Testis (tissue), 3 donors: ENCODE measurements around the gene CST11. TPM values are rescaled to one million over a fixed set of nuclear protein-coding genes. Genes with fewer than 3 reads are reported as not detected.

Experiments
- DNase-seq: peaks from one replicate; pipeline ENCODE4 v3.0.0-alpha.2; 2019
- H3K27ac ChIP-seq, 2 donors: fragments of 200-600 bp; sonication (generic); one replicate each; pipeline ENCODE4 v1.5.1; 2019
- H3K27me3 ChIP-seq: fragments of 200-600 bp; sonication (generic); one replicate; pipeline ENCODE4 v1.5.1; 2019
- H3K36me3 ChIP-seq: fragments of 200-600 bp; sonication (generic); one replicate; pipeline ENCODE4 v1.5.1; 2017; ENCODE audit warnings: low read depth; ENCODE audit errors: missing control alignments
- H3K4me1 ChIP-seq: fragments of 200-600 bp; sonication (generic); one replicate; pipeline ENCODE4 v1.5.1; 2019
- H3K4me3 ChIP-seq, 2 donors: fragments of 200-600 bp; sonication (generic); one replicate each; pipeline ENCODE4 v1.5.1; 2017 to 2019
- H3K9me3 ChIP-seq: fragments of 200-600 bp; sonication (generic); one replicate; pipeline ENCODE4 v1.5.1; 2017
- CTCF ChIP-seq, 3 experiments: fragments of 450-650 bp in 2 of 3; fragments of 200-600 bp in 1 of 3; sonication (generic) in 1 of 3; IDR thresholded peaks; one replicate each; pipeline ENCODE4 v1.5.1; 2016 to 2019; ENCODE audit warnings: antibody characterized with exemption in 3 of 3, mild to moderate bottlenecking in 2 of 3, moderate library complexity in 1 of 3
- POLR2A ChIP-seq: fragments of 450-650 bp; IDR thresholded peaks from one replicate; pipeline ENCODE4 v1.6.1; 2017; ENCODE audit warnings: antibody characterized with exemption, mild to moderate bottlenecking, moderate library complexity
- WGBS, 2 donors: methylation state at CpG; one replicate each; pipeline ENCODE4 v1.1.5; 2018; 5-methylcytosine and 5-hydroxymethylcytosine counted together
- intact Hi-C: fragments of 100-400 bp; cut with DNase I; formaldehyde crosslinking; loops from one replicate; pipeline ENCODE4 v1.15.1; 2023; ENCODE audit warnings: low total_unique reads
- polyA plus RNA-seq: library from polyadenylated mRNA; stranded (reverse); fragments of 350-450 nt; fragmentation: Illumina TruSeq; extraction: RNeasy Lipid Tissue Mini Kit (QIAGEN cat#74804); gene quantifications from one replicate; pipeline ENCODE4 v1.2.3, GENCODE V29; 2014; ENCODE audit warnings: low read depth, low replicate concordance; ENCODE audit not compliant: insufficient read depth
- total RNA-seq, 2 donors: library from RNA; depleted of rRNA; stranded (reverse); fragments of >200 nt; gene quantifications; one replicate each; pipeline ENCODE4 v1.2.3, GENCODE V29; 2016

CST11 gene
- total and polyA plus RNA-seq, 3 donors from 2014 or later, result not detected

GRCh38 chr20:23408957-23409356 lies 43.7 kb downstream of the CST11 start:
- WGBS, 2 donors, result 27 to 59% methylated on average over 2 of the region's 2 CpGs
- Histone ChIP-seq H3K27me3 (no peaks in the 10 kb centered on the region), H3K4me1 (peaks cover 56% of the 10 kb centered on the region), H3K4me3 (no peak overlapping the region), H3K36me3 (no peaks in the 10 kb centered on the region), H3K9me3 (no peaks in the 10 kb centered on the region), H3K27ac (peak overlapping the region; percentile 71 to 83)
- DNase-seq, result peak; percentile 60
- no peak for TF ChIP-seq POLR2A
- intact Hi-C loops, result no loop called here

GRCh38 chr20:23407781-23408464 lies 44.8 kb downstream of the CST11 start:
- intact Hi-C loops, result no loop called here
- 52 to 56% methylated on average over 2 of the region's 2 CpGs for WGBS, 2 donors
- peak overlapping the region; percentile 71 to 83 for H3K27ac ChIP-seq

GRCh38 chr20:23406880-23407279 lies 45.8 kb downstream of the CST11 start:
- WGBS, 2 donors, result 71 to 94% methylated on average over 1 of the region's 1 CpG
- intact Hi-C loops, result no loop called here

More at GRCh38 chr20:23407781-23408464, 44.8 kb downstream of the CST11 start:
- no peak overlapping the region for H3K4me3 ChIP-seq
- TF ChIP-seq POLR2A (no peak), CTCF (IDR thresholded peaks at IDR 0.05) (no peak)
- no peaks in the 10 kb centered on the region for H3K27me3 ChIP-seq
- H3K9me3 ChIP-seq, result no peaks in the 10 kb centered on the region
- no peak for DNase-seq
- H3K4me1 ChIP-seq, result peaks cover 66% of the 10 kb centered on the region
- no peaks in the 10 kb centered on the region for H3K36me3 ChIP-seq

GRCh38 chr20:23404196-23404595 lies 48.5 kb downstream of the CST11 start:
- 53 to 59% methylated on average over 3 of the region's 3 CpGs for WGBS, 2 donors
- no peak for DNase-seq
- Histone ChIP-seq H3K4me3 (no peak overlapping the region), H3K27ac (no peak overlapping the region), H3K4me1 (peaks cover 74% of the 10 kb centered on the region), H3K27me3 (no peaks in the 10 kb centered on the region), H3K9me3 (no peaks in the 10 kb centered on the region), H3K36me3 (no peaks in the 10 kb centered on the region)
- TF ChIP-seq POLR2A (no peak), CTCF (IDR thresholded peaks at IDR 0.05) (no peak)
- intact Hi-C loops, result no loop called here

More at GRCh38 chr20:23406880-23407279, 45.8 kb downstream of the CST11 start:
- Histone ChIP-seq H3K36me3 (no peaks in the 10 kb centered on the region), H3K4me1 (peaks cover 75% of the 10 kb centered on the region), H3K27ac (peak overlapping the region; percentile 32 to 83), H3K27me3 (no peaks in the 10 kb centered on the region), H3K4me3 (no peak overlapping the region), H3K9me3 (no peaks in the 10 kb centered on the region)
- no peak for DNase-seq
- no peak for TF ChIP-seq CTCF (IDR thresholded peaks at IDR 0.05)
- TF ChIP-seq POLR2A, result no peak

GRCh38 chr20:23403751-23404150 lies 48.9 kb downstream of the CST11 start:
- Histone ChIP-seq H3K4me1 (peaks cover 69% of the 10 kb centered on the region), H3K4me3 (no peak overlapping the region), H3K27ac (peak overlapping the region in 1 of 2 donors; percentile 51), H3K27me3 (no peaks in the 10 kb centered on the region), H3K36me3 (no peaks in the 10 kb centered on the region), H3K9me3 (no peaks in the 10 kb centered on the region)
- 45 to 53% methylated on average over 5 of the region's 5 CpGs for WGBS, 2 donors
- intact Hi-C loops, result no loop called here
- DNase-seq, result no peak
- TF ChIP-seq CTCF (IDR thresholded peaks at IDR 0.05) (no peak), POLR2A (no peak)
